Gastroesophageal sphincter (tissue), 4 donors: Measurements from ENCODE around the gene KCNK4. TPM values are rescaled to one million over a fixed set of nuclear protein-coding genes. Genes with fewer than 3 reads are reported as not detected.
A peak's percentile ranks its signal among the peaks of the same experiment; 100 is the strongest.

Experiments
- ATAC-seq: fragments of 150-250 bp; one replicate; pipeline ENCODE4 v1.9.1; 2016; ENCODE audit warnings: mild to moderate bottlenecking, moderate library complexity
- H3K27ac ChIP-seq, 4 donors: fragments of 200-600 bp; sonication (generic) in 3 of 4; 1 replicate in 3 of 4; 2 replicates in 1 of 4; pipeline ENCODE4 v1.5.1; 2016 to 2019
- H3K27me3 ChIP-seq: fragments of 200-600 bp; sonication (generic); one replicate; pipeline ENCODE4 v1.5.1; 2019
- H3K36me3 ChIP-seq, 2 donors: fragments of 200-600 bp; sonication (generic); one replicate each; pipeline ENCODE4 v1.5.1; 2019; ENCODE audit warnings: control low read depth in 1 of 2
- H3K4me1 ChIP-seq, 3 donors: fragments of 200-600 bp; sonication (generic); 1 replicate in 2 of 3; 2 replicates in 1 of 3; pipeline ENCODE4 v1.5.1; 2016 to 2019; ENCODE audit warnings: control low read depth in 2 of 3
- H3K4me3 ChIP-seq, 2 donors: fragments of 200-600 bp; sonication (generic); one replicate each; pipeline ENCODE4 v1.5.1; 2019; ENCODE audit warnings: mild to moderate bottlenecking in 1 of 2, moderate library complexity in 1 of 2
- H3K9me3 ChIP-seq, 3 donors: fragments of 200-600 bp; sonication (generic); one replicate each; pipeline ENCODE4 v1.5.1; 2017 to 2019; ENCODE audit warnings: control low read depth in 2 of 3
- EP300 ChIP-seq: sonication (generic); formaldehyde crosslinking; IDR thresholded peaks from one replicate; pipeline ENCODE4 v1.6.1; 2017; ENCODE audit warnings: antibody characterized with exemption, mild to moderate bottlenecking
- POLR2A ChIP-seq, 2 donors: fragments of 450-650 bp; IDR thresholded peaks; one replicate each; pipeline ENCODE4 v1.6.1; 2017; ENCODE audit warnings: antibody characterized with exemption in 2 of 2, mild to moderate bottlenecking in 2 of 2, moderate library complexity in 1 of 2
- POLR2AphosphoS5 ChIP-seq: sonication (generic); formaldehyde crosslinking; IDR thresholded peaks from one replicate; pipeline ENCODE4 v1.6.1; 2017; ENCODE audit warnings: antibody characterized with exemption
- WGBS, 2 donors: methylation state at CpG; one replicate each; pipeline ENCODE4 v1.1.5; 2018; ENCODE audit warnings: low coverage in 1 of 2; 5-methylcytosine and 5-hydroxymethylcytosine counted together
- total RNA-seq, 4 donors: library from RNA; depleted of rRNA; stranded (reverse); fragments of >200 nt; gene quantifications; one replicate each; pipeline ENCODE4 v1.1.0, GENCODE V29; 2016
- TF ChIP-seq, protein P1 (sequence below), 4 experiments: fragments of 200-600 bp in 2 of 4; fragments of 450-650 bp in 2 of 4; sonication (generic) in 1 of 4; IDR thresholded peaks; one replicate each; pipeline ENCODE4 v1.5.1; 2017 to 2019; ENCODE audit warnings: antibody characterized with exemption in 4 of 4, mild to moderate bottlenecking in 2 of 4, moderate library complexity in 2 of 4

KCNK4 gene
- total RNA-seq, 4 donors from 2014 or later: 0.31 TPM; not detected in 3

- Histone ChIP-seq H3K27ac (no peak overlapping the region), H3K36me3 (peaks cover 0 to 67% of the 10 kb centered on the region in 2 donors), H3K4me3 (no peak overlapping the region), H3K27me3 (no peaks in the 10 kb centered on the region), H3K9me3 (no peaks in the 10 kb centered on the region), H3K4me1 (peaks cover 0 to 23% (median 14%) of the 10 kb centered on the region in 3 donors)
- WGBS, 2 donors: no CpG with 5 or more reads among the region's 35 CpGs
- TF ChIP-seq POLR2A (IDR thresholded peaks at IDR 0.05) (no peak), POLR2AphosphoS5 (no peak), EP300 (no peak)
- TF ChIP-seq, protein P1, sequence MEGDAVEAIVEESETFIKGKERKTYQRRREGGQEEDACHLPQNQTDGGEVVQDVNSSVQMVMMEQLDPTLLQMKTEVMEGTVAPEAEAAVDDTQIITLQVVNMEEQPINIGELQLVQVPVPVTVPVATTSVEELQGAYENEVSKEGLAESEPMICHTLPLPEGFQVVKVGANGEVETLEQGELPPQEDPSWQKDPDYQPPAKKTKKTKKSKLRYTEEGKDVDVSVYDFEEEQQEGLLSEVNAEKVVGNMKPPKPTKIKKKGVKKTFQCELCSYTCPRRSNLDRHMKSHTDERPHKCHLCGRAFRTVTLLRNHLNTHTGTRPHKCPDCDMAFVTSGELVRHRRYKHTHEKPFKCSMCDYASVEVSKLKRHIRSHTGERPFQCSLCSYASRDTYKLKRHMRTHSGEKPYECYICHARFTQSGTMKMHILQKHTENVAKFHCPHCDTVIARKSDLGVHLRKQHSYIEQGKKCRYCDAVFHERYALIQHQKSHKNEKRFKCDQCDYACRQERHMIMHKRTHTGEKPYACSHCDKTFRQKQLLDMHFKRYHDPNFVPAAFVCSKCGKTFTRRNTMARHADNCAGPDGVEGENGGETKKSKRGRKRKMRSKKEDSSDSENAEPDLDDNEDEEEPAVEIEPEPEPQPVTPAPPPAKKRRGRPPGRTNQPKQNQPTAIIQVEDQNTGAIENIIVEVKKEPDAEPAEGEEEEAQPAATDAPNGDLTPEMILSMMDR (IDR thresholded peaks at IDR 0.05): no peak
- ATAC-seq: no peak
Observed at GRCh38 chr11:64265176-64266160, 25.6 kb upstream of the KCNK4 start.

DNA sequence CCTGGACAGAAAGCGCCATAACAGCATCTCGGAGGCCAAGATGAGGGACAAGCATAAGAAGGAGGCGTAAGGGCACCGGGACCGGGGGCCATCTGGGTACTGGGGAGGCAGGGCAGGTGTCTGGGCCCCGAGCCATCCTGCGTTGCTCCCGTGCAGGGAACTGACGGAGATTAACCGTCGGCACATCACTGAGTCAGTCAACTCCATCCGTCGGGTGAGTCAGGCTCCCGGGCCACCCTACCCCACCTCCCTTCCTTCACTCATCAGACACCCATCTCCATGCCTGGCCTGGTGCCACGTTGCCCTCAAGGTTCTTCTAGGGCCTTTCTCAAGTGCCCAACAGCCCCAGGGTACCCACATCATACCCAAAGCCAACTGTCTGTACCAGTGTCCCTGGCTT is 24.8 kb upstream of the KCNK4 start:
- no peaks in the 10 kb centered on the region for H3K9me3 ChIP-seq
- WGBS, 2 donors: 100% methylated on average over 1 of the region's 15 CpGs
- H3K27me3 ChIP-seq: no peaks in the 10 kb centered on the region
- peak overlapping the region in 3 of 4 donors; percentile 13 to 93 (median 91) for H3K27ac ChIP-seq
- TF ChIP-seq, protein P1 (IDR thresholded peaks at IDR 0.05): no peak
- no peak for TF ChIP-seq POLR2AphosphoS5
- TF ChIP-seq EP300: no peak
- TF ChIP-seq POLR2A (IDR thresholded peaks at IDR 0.05): no peak
- H3K36me3 ChIP-seq: peaks cover 0 to 61% of the 10 kb centered on the region in 2 donors
- no peak overlapping the region for H3K4me3 ChIP-seq
- H3K4me1 ChIP-seq: peaks cover 0 to 23% (median 14%) of the 10 kb centered on the region in 3 donors
- no peak for ATAC-seq

DNA sequence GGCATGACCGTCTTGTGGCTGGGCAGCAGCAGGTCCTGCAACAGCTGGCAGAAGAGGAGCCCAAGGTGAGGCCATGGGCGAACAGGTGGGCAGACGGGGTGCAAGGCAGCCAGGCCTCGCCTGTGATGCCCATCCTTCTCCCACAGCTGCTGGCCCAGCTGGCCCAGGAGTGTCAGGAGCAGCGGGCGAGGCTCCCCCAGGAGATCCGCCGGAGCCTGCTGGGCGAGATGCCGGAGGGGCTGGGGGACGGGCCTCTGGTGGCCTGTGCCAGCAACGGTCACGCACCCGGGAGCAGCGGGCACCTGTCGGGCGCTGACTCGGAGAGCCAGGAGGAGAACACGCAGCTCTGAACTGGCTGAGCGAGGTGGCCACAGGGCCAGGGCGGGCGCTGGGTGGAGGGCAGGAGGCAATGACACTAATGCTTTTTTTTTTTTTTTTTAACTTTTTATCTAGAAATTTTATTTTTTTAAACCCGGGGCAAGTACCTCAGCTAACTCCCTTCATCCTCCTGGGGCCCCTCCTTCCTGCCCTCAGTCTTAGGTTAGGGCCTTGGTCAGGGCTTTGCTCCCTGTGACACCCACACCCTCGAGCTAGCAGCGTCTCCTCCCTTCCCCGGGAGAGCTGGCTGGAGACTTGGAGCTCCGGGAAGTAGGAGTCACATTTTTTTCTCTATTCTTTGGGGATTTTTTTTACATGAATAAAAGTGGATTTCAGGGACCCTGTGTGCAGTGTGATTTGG is 23.7 kb upstream of the KCNK4 start:
- peak overlapping the region in 3 of 4 donors; percentile 91 to 97 (median 93) for H3K27ac ChIP-seq
- no peaks in the 10 kb centered on the region for H3K9me3 ChIP-seq
- TF ChIP-seq EP300: no peak
- no peak for TF ChIP-seq POLR2A (IDR thresholded peaks at IDR 0.05)
- TF ChIP-seq POLR2AphosphoS5: no peak
- TF ChIP-seq, protein P1 (IDR thresholded peaks at IDR 0.05): no peak
- H3K36me3 ChIP-seq: peaks cover 0 to 50% of the 10 kb centered on the region in 2 donors
- no peak for ATAC-seq
- H3K4me1 ChIP-seq: peaks cover 0 to 33% (median 19%) of the 10 kb centered on the region in 3 donors
- H3K4me3 ChIP-seq: no peak overlapping the region
- WGBS, 2 donors: 70 to 74% methylated on average over 7 to 12 of the region's 27 CpGs
- no peaks in the 10 kb centered on the region for H3K27me3 ChIP-seq

DNA sequence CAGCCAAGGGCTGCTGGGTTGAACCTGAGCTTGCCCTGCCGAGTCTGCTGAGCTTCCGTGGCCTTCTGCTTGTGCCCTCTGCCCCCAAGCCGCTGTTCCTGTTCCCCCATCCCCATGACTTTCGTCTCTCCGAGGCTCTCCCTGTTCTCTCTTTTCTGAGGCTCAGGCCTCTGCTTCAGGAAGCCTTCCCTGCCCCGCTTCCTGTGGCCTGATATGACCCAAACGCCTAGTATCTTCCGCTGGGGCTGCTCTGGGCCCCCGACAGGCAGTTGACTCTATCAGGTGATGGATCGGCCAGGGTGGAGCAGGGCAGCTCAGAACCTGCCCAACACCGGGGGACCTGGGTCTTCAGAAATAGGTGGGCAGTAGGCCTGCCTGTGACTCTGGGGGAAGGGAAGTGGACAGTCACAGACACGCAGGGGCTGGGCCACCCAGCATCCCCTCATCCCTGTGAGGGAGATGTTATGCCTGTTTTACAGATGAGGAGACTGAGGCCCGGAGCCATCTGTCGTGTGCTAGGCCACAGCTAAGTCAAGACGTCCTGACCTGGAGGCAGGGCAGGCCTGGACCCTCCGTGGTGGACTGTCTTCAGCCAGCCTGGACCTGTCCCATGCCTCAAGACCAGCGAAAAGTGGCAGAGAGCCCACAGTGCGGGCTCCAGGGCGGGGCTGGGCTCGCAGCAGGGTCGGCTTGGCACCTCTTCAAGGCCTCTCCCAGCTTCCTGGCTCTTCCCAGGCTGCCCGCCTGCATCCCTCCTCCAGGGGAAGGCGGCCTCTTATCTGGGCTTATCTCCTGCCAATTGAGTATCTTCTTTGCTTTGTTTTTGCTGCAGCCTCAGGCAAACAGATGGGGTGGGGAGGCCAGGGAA is 22.8 kb upstream of the KCNK4 start:
- WGBS, 2 donors: 35% methylated on average over 5 of the region's 23 CpGs; no CpG with 5 or more reads in 1 of the 2 donors
- Histone ChIP-seq H3K27ac (peak overlapping the region; percentile 82 to 97 (median 92)), H3K36me3 (peaks cover 0 to 42% of the 10 kb centered on the region in 2 donors), H3K27me3 (no peaks in the 10 kb centered on the region), H3K9me3 (no peaks in the 10 kb centered on the region), H3K4me3 (peak overlapping the region; percentile 70 to 81), H3K4me1 (peaks cover 0 to 38% (median 19%) of the 10 kb centered on the region in 3 donors)
- ATAC-seq: no peak
- TF ChIP-seq, protein P1 (IDR thresholded peaks at IDR 0.05): no peak
- no peak for TF ChIP-seq POLR2AphosphoS5
- TF ChIP-seq EP300: no peak
- no peak for TF ChIP-seq POLR2A (IDR thresholded peaks at IDR 0.05)
